GM21723 (cell line): ENCODE measurements around the gene CARMIL1.

Experiments used
- ATAC-seq: cut with Tn5 transposase; IDR thresholded peaks from one replicate; pipeline ENCODE4 v1.9.1; 2021; ENCODE audit warnings: mild to moderate bottlenecking, moderate library complexity; ENCODE audit not compliant: unreplicated experiment

CARMIL1 gene

DNA sequence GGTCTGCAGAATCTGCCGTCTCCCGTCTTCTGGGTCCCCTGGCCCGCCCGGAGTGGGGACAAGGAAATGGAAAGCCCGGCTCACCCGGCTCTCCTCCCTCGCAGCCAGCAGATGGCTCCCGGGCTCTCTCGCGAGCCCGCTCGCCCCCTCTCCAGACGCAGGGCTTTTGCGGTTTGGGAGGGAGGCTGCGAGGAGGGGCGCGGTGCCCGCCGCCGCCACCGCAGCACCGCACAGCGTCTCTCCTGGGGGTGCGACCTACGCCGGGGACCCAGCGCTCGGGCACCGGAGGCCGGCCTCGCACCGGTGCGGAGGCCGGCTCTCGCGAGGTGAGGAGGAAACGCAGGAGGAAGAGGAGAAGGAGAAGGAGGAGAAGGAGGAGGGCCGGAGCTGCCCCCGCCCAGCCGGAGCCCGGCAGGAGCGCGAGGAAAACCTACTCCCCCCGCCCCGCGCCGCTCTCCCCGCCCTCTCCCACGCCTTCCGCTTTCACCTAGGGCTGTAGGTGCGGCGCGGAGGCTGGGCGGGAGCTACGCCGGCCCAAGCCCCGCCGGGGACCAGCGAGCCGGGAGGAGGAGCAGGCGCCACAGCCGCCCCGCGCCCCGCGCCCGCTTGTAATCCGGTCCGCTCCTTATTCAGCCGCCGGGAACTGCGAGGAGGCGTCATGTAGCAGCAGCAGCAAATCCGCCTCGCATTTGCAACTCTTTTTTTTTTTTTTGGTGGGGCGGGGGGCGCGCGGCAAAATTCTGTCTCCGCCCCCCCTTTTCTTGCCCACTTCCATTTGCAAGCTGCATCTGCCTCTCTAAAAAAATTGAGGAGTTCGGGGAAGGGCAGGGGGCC, at the start of gene CARMIL1:
TSS of gene CARMIL1 (plus strand) at position 461 of the 834 bp plus-strand sequence. CDS start 422 bp downstream, outside the sequence.
- ATAC-seq: peak; percentile 81

DNA sequence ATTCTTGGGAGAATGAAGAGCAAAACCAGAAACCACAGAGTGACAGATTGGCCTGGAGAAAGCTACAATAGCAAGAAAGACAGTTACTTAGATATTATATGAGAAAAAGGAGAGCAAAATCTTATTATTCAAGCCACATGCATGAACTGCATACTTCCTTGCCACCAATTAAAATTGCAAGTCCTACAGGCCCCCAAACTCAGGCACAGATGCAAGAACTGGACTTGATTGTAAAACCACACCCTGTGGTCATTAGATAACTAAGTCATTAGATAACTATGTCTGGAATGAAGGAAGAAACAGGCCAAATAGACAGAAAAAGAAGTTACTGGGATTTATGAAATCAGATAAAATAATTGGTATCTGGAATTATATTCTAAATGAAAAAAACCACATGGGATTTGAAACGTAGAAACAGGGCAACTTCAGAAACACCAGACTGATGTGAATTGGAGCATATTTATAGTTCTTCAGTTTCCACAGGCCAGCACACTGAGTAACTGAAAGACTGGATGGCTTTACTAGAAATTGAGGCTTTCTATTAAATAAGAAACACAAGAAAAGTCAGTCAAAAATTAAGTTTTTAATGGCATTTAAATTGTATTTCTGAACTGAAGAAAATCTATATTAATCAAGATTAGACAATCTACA, 49.4 kb upstream of the CARMIL1 start:
- no peak for ATAC-seq

DNA sequence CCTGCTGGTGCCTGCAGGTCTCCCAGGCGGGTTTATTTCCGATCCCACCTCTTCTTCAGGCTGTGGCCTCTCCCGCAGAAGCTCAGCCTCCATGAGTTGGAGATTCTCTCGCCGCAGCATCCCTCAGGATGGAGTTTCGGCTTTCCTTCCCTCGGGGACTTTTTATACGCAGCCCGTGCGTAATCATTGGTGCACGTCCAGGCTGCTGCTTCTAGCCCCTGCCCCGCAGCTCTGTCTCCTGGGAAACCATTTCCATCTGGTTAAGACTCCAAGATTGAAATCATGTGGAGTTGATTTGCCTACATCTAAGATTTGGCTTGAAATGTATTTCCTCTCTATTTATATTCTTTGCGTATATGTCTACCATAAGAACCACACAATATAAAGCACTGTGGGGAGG, 46.7 kb upstream of the CARMIL1 start:
- no peak for ATAC-seq

DNA sequence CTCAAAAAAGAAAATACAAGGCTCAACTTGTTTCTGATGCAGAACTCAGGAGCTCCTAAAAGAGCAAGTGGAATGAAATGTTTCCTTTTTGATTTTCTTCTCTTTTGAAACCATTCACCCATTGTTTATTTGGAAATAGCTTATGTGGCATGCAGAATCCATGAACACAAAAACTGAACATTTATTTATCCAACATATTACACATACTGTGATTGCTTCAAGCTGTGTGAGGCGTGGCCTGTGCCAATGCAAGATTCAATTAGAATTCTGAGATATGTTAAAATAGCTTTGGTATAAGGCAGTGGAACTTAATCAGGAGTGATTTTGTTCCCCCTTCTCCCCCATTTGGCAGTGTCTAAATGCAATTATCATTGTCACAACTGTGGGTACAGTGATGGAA, 45.9 kb upstream of the CARMIL1 start:
- no peak for ATAC-seq

DNA sequence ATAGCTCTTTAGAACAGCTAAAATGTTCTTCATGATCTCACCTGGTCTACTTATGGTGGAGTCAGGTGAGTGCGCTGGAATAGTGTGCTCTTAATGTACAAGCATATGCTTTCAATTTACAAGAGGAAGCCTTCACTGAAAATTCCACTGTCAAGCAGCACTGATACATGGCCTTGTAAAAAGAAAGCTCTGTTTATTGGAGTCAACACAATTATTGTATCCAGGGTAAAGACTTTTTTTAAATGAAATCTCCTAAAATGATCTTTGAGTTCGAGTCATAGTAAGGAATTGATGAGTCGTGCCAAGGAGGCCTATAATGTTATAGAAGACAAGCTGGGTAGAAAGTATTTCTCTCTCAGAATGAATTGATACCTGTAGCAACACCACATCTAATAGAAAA, 41.6 kb upstream of the CARMIL1 start:
- ATAC-seq: no peak

DNA sequence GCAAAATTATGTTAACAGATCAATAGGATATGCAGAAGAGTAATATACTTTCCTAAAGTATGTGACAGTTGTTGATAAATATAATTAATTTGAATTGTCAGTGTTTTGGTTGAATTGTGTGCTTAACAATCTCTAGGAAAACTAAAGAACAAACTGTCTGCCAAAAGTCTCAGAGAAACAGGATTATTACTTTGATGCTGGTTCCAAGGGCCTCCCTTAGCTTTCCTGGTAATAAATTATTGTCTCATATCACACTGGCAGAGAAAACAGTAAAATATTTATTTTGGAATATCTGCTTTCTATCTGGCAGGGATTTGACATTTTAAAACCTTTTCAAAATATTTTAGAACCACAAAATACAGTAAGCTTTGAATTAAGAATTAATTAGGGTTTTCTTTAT, 40.1 kb upstream of the CARMIL1 start:
- ATAC-seq: no peak

DNA sequence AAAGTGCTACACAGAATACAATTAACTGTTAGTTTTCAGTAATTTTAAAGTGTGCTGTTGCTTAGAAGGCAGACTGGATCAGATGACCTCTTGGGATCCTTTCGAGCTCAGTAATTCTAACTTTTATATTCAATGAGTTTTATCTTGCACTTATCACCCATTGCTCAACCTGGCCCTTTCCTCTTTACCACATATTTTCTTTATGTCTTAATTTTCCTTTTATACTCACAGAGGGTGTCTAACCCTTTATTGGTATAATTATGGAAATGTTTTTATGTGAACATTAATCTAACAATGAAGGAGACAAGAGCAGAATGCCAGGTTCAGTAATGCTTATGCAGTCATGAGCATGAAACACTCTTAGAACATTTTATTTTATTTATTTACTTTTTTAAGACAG, 39.7 kb upstream of the CARMIL1 start:
- no peak for ATAC-seq

DNA sequence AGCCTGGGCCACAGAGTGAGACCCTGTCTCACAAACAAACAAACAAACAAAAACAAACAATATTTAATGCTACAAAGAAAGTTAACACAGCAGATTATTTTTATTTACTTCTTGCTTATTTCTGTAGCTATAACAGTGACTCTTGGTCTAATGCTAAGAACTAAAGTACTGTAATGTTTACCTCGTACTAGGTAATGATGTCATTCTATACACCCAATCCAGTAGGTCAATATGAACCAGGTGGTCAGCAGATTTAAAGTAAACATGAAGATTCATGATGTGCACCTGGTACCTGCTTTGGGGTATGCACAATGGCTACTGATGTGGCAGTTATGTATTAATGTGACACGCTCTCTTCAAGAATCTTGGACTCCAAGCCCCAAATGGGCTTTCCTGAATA, 36.6 kb upstream of the CARMIL1 start:
- ATAC-seq: no peak

DNA sequence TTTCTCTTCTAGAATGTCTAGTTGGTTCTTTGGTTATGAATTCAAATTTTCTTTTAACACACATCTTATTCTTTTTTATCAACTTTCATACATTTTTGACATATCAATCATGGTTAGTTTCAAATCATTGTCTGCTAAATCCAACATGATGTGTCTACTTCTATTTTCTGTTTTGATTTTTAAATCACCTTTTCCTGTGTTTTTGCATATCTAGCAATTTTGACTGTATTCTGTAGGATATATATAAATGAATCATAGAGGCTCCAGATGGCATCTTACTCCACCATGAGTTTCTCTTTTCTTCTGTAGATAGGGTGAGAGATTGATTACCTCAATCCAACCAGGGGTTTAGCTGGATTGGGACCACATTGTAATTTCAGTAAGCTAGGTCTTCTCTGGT, 34.3 kb upstream of the CARMIL1 start:
- no peak for ATAC-seq

DNA sequence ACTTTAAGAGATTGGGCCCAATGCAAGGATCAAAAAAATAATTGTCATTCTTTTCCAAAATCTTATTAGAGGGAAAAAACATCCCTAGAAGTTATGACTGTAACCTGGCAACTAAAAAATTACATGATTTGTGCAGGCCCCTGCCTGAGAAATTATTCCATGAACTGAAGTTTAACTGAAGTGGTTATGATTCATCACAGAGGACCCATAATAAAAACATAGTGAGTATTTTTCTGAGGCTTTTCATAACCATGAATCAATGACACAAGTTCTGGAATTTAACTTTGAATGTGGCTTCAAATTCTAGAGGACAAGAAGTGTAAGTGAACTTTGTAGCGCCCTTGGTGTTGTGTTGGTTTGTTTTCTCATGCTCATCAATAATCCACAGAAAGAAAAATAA, 31.1 kb upstream of the CARMIL1 start:
- no peak for ATAC-seq

DNA sequence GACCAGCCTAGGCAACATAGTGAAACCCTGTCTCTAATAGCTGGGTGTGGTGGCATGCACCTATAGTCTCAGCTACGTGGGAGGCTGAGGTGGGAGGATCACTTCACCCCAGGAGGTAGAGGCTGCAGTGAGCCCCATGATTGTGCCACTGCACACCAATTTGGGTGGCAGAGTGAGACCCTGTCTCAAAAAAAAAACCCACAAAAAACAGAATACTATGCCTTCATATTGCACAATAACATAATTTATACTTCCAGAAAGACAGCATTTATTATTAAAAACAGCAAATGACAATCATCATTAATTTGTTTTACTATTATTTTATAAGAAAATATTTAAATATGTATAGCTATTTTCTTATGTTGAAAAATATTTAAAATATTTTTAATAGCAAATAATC, 30.0 kb upstream of the CARMIL1 start:
- ATAC-seq: no peak

DNA sequence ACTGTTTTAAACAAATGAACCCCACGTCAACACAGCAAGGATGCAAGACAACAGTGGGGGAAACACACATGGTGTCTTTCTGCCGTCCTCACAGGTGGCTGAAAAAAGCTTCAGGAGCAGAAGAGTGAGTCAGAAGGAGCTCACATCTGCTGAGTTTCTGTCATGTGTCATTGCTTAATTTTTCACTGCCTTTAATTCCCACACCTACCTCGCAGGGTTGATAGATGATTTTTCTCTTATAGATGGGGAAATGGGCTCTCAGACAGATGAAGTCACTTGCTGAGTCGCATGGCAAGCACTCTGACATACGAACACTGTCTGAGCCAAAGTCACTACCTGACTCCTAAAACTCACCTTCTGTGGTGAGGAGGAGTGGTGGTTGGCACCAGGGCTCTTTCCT, 28.3 kb upstream of the CARMIL1 start:
- ATAC-seq: peak; percentile 90

DNA sequence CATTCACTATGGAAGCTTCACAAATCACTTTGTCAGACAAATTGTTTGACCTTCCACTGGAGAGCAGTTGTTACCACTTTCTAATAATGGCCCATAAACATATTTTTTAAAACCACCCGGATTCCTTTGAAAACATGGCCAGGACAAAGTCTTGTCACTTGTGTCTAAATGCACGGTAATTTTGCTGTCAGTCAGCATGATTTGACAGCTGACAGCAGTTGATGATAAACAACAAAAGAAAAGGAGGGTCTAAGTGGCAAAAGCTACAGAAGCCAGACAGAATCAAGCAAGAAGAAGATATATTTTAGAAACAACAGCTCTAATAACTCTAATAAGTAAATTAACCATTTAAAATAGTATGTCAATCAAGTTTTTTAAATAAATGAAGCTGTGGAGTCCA, 27.7 kb upstream of the CARMIL1 start:
- ATAC-seq: no peak

DNA sequence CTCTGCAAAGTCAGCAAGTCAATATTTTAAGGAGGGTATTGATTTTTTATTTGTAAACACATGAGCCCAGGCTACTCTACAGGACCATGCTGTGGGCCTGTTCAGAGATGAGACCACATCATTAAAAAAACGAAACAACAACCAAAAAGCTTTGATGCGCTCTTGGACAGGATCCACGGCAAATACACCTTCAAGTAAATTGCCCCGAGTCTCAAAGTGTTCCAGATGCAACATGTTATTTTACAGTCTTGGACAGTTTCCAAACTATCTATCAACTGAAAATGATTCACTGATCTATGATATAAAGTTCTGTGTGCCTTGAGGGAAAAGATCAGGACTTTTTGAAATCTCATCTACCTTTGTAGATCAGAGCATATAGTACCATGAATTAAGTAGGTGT, 25.8 kb upstream of the CARMIL1 start:
- no peak for ATAC-seq

DNA sequence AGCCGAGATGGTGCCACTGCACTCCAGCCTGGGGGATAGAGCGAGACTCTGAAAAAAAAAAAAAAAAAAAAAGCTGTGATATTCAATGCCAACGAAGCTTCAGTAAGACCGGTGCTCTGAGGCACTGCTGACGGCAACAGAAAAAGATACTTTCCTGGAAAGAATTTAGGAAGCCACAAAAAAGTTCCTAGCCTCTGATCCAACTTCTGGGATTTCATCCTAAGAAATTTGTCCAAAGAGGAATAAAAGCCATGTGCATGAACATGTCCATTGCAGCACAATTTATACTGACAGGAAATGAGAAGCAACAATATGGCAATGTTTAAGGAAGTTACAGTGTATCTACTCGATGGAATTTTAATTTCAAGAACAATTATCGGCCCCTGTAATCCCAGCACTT, 24.5 kb upstream of the CARMIL1 start:
- no peak for ATAC-seq

DNA sequence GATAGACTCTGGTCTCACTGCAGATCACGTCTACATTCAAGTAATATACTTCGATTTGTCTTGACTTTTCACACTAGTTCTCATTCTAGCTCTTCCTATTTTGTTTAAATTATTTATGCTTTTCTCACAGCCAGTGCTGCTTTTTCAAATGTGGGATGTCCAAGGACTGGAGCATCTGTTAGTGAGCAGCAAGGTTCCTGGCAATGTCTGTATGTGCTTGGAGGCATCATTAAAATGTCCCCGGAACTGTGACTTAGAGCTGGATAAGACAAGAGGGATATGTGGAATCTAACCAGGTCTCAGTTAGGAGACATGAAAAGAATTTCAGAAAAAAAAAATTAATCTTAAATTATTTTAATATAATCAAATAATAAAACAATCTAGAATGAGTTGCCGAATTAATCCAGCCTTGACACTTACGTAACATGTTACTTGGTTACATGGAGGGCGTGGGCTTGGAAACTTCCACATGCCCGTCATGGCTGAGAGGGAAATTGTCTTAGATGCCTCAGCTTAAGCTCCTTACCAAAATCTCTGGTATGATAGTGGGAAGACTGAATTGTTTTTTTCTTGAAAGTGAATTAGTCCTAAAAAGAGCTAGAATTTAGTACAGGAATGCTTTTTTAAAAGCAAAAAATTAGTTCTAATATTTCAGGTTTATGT, 21.4 kb upstream of the CARMIL1 start:
- no peak for ATAC-seq

DNA sequence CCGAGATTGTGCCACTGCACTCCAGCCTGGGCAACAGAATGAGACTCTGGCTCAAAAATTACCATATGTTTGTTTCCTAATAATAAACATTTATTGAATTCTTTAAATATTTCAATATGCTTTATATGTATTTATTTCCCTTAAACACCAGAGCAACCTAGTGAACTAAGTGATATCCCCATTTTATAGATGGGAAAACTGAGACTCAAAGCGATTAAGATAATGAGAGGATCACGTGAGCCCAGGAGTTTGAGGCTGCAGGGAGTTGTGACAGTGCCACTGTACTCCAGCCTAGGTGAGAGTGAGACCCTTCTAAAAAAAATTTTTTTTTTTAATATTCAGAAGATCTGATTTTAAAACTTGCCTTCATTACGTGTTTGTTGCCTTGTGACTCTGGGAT, 19.4 kb upstream of the CARMIL1 start:
- no peak for ATAC-seq

DNA sequence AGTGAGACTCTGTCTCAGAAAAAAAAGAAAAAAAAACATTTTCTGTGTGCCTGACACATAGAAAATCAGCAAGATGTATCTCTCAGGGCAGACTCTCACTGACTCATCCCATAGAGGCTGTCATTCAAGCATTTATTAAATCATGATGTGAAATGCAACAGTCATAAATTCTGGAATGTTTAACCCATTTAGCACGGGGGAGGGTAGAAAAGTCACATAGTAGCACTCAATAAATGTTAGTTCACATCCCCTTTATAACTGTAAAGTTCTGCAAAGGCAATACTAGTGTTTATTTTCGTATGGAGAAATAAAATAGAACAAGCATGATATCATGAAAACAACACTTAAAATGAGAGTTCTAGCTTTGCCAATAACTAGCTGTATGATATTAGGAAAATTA, 15.5 kb upstream of the CARMIL1 start:
- ATAC-seq: no peak

DNA sequence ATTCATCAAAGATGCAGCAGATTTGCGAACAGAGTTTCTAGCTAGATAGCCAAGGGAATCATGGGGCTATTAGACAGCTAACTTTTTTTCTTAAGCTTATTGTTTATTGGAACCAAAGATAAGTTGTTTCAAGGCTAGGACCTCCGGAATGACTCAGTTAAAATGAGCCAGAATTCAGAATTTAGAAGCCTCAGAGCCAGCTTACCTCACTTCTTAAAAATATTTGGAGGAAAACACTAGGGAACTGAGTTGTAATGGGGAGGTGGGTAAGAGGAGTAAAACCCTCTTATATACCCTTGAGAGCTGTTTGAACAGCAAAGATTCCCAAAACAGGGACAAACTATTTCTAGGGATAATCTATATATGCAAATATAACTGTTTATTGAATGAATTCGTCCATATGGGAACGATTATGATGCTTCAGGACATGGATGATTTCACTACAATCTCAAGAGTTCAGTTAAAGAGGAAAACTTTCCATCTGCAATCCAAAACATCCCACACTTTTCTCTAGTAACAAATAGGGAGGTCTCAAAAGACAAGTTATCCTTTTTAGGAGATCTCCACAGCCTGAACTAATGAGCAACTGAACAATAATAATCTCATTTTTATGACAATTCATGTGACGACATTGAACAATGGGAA, 12.6 kb upstream of the CARMIL1 start:
- ATAC-seq: no peak

DNA sequence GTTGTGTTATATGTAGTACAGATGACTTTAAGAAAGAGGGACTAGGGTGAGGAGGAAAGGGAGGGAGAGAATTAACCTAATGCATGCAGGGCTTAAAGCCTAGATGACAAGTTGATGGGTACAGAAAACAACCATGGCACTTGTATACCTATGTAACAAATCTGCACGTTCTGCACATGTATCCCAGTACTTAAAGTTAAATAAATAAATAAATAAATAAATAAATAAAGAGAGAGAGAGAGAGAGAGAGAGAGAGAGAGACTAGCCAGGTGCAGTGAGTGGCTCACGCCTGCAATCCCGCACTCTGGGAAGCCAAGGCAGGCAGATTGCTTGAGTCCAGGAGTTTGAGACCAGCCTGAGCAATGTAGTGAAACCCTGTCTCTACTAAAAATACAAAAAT, 11.5 kb upstream of the CARMIL1 start:
- no peak for ATAC-seq

DNA sequence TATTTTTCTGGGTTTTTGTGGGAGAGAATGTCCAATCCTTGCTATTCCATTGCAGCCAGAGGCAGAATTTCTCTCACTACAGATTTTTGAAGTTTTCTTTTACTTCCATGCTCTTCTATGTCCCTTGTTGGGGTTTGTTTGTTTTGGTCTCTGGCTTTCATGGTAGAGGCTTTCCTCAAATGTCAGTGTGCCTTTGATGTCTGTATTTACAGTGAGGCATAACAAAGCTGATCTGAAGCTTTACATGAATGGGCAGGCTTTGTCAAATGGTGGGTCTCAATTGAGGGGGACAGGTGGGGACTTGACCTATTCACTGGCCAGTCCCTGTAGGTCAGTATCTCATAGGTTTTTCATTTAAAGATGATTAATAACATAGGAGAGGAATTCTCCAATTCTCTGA, 8.6 kb upstream of the CARMIL1 start:
- no peak for ATAC-seq

DNA sequence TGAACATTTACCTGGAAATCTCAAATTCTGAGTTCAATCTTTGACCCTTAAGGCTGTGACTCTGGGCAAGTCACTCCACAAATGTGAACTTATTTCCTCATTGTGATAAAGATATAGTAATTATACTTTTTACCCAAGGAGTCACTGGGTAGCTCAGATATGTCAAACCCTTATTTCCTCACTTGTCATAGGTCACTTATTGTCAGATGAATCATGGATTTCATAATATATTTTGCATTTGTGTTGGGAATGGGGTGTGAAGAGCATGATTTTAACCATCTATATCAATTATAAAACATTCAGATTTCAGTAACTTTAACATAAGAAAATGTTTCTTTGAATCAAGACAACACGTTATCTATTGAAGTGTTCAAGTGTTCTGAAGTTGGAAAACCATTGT, 3.7 kb upstream of the CARMIL1 start:
- no peak for ATAC-seq
